SHP77 (cell line): ENCODE measurements around the gene PPP2R5C.

Source experiments
- DNase-seq, 2 experiments: peaks; one replicate each; lab custom pipeline; 2025; lab: John Stamatoyannopoulos, UW

Gene PPP2R5C

DNA sequence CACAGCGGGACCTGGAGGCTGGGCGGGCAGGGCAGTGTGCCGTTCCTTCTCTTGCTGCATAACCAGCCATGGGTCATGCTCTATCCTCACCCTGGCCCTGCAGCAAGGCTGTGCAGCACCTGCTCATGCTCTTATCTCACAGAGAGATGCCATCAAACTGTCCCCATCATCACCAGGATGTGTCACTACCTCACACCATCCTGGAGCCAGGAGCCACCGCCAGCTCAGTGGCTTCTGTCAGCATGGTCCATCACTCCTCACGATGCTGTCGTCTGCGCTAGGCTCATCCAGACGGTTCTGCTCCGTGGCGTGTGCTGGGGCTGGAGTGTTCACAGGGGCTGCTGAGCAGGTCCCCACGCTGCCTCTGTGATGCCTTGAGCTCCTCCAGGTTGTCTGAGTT, 125.7 kb downstream of the PPP2R5C start:
- DNase-seq: no peak

DNA sequence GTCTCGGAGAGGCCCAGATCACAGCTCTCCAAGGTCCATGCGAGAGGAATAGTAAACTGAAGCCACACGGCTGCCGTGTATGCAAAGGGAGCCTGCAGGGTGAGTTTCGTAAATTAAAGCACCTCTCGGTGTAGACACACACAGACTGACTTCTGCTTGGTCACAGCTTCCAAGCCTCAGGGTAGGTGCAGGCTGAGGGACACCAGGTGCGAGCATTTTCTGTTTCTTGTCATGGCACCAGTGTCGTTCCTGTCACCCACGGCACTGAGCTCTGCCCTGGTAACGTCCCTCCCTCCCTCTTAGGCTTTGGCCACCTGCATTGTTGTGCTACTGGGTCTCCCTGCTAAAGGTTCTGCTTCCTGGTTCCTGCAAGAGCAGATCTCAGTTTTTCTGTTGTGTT, 126.7 kb downstream of the PPP2R5C start:
- DNase-seq: no peak

DNA sequence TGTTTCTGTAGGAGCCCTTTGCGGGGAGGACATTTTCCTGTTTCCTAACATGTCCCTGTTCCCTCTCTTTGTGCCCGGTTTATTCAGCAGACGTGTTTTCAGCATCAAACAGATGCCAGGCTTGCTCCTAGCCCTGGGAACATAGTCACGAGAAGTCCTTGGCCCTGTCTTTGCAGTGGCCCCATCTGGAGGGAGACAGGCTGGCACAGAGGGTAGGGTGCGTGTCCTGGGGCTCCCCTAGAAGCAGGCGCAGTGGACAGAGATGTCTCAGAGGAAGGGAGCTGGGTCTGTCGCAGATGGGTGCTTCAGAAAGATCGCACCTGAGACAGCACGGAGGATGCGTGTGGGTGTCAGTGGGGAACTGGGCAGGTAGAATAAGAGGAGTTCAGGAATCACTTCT, 127.9 kb downstream of the PPP2R5C start:
- no peak for DNase-seq

DNA sequence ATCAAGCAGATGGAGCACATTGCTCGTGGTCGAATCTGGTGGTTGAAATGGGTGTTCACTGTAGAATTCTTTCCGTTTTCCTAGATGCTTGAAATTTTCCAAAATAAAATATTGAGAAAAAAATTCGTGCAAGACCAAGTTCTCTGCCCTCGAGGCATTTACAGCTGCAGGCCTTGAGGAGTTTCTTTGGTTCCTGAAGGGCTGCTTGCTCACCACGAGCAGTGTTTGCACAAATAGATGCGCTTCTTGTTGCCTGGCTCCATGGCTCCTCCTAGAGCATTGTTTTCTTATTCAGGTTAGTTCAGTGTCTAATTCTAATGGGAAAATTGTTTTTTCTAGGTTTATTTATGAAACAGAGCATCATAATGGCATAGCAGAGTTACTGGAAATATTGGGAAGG, 128.4 kb downstream of the PPP2R5C start:
- no peak for DNase-seq

DNA sequence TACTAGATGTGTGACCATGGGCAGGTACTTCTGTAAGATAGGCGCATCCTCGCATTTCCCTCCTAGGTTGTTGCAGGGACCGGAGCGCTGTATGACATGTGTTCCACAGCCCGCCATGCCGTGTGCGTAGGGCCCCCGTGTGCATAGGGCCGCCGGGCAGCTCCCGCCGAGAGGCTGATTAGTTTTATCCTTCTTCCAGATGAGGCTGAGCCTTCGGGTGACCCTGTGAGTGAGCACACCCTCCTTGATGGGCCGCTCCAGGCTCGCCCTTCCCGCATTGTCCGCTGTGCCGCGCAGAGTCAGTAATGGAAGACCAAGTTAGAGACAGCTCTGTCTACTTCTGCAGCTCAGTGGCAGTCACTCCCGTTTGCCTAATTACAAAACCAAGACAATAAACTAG, 130.0 kb downstream of the PPP2R5C start:
- no peak for DNase-seq

DNA sequence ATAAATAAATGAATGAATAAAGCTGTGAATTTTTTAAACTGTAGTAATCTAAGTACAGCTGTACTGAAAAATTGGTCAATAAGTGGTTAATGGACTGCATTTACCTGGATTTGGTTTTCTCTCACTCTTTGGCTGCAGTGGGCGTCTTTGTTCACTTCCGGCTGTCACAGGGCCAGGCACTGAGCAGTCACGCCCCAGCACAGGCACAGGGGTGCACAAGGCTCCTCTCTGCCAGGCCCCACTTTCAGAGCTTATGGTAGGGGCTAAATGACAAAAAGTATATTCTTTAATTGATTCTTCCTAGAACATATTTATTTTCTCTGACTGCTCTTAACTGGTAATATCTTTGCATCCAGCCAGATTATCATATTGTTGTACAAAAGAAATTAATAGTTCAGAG, 132.2 kb downstream of the PPP2R5C start:
- no peak for DNase-seq

DNA sequence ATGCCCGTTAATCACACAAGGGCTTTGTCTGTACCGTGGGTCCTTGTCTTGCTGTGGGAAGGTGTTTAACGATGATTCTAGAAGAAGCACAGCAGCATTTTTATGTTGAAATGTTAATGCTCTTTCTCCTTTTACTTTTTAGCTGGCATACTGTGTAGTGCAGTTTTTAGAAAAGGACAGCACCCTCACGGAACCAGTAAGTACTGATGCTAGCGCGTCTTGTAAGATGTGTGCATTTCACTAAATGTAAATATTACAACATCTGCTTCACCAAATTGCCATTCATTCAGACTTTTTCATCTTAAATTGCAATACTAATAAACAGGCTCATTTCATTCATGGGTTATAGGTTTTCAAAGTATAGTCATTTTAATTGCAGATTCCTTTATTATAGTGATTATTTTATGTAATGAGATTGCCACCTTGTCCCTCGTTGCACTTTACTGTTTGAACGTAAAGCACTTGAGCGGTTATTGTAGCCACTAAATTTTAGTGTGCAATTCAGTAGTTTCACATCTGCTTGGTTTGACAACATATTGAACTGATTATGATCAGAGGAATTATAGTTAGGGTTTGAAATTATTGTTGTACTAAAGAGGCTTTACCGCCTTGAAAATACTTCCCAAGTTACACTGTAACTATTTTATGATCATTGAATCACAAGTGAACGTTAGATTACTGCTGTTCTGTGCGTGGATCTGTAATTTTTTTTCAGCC, 133.0 kb downstream of the PPP2R5C start:
- DNase-seq: no peak

DNA sequence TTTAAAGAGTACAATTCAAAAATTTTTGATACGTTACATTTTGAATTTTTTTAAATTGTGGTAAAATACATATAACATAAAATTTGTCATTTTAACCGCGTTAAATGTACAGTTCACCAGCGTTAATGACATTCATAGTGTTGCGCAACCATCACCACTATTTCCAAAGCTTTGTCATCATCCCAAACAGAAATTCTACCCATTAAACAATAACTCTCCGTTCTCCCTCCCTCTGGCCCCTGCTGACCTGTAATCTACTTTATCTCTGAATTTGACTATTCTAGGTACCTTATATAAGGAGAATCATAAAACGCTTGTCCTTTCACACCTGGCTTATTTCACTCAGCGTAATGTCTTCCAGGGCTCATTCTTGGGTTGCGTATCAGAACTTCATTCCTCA, 133.7 kb downstream of the PPP2R5C start:
- no peak for DNase-seq

DNA sequence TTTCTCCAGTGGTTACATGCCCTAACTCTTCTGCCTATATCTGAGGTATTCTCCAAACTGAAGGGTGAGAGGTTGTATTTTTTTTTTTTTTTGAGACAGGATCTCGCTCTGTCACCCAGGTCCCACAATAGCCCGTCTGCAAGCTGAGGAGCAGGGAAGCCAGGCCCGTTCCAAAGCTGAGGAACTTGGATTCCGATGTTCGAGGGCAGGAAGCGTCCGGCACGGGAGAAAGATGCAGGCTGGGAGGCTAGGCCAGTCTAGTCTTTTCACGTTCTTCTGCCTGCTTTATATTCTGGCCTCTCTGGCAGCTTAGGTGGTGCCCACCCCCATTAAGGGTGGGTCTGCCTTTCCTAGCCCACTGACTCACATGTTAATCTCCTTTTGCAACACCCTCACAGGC, 135.8 kb downstream of the PPP2R5C start:
- no peak for DNase-seq

DNA sequence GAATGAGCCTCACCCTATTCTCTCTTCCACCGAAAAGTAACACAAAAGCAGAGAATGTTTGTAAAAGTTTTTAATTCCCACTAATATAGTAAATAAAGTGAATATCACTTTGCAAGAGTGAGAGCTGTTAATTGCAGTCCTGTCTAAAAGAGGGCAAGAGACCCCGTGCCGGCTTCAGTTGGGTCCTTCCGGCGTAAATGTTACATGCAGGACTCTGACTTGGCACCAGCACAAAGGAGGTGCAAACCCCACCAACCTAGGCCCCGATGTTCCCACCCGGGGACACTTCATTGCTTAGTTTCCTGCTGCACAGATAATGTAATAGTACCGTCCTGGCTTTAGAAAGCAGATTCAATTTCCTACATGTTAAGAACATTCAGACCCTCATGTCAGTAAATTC, 136.9 kb downstream of the PPP2R5C start:
- DNase-seq: no peak

DNA sequence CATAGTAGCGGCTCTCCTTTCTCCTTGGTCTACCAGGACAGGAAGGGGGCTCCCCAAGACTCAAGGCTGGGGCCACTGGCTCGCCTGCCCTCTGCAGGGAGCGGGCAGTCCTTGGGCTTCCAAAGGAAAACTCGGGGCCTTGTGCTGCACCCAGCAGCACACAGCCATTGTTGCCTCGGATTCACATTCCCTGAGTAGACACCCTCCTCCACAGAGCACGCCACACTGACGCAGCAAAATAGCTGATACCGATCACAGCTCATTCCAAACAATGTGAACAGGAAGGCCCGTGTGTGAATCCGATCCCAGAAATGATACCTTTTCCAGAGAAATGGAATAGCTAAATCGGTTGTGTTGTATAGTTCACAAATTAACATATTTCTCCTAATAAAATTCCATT, 137.8 kb downstream of the PPP2R5C start:
- no peak for DNase-seq

DNA sequence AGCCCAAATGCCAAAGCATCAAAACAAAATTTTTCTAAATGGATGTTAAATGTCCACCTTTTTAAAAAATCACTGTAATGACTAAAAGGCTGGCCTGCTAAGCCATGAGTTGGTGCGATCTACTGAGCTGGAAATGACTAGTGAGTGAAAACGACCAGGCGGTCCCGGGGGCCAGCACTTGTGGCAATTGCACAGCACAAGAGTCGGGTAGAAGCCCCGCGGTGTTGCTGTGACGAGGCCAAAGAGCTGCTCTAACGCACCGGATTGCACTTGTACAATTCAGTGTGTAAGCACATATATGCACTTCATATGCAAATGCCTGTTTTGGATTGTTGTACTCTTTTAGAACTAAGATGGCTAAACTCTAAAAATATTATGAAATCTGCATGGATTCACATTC, 138.7 kb downstream of the PPP2R5C start:
- no peak for DNase-seq

DNA sequence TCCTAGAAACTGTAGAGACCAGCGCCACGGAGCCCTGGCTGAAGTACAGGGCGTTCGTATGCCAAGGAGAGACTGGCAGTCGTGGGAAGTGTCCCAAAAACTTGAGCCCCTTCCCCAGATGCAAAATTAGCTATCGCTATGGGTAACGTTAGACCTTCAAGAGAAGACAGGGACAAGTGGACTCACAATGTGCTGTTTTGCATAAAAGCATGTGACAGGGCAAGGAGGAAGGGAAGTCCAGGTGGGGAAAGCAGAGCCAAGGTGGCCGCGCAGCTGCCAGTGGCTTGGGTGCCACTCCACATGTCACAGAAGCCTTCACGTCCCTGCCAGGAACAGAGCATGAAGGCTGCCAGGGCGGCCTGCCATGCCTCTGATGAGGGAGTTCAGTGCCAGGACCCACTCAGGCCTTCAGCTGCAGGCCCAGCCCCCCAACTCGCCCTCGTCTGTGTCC, 141.6 kb downstream of the PPP2R5C start:
- no peak for DNase-seq

DNA sequence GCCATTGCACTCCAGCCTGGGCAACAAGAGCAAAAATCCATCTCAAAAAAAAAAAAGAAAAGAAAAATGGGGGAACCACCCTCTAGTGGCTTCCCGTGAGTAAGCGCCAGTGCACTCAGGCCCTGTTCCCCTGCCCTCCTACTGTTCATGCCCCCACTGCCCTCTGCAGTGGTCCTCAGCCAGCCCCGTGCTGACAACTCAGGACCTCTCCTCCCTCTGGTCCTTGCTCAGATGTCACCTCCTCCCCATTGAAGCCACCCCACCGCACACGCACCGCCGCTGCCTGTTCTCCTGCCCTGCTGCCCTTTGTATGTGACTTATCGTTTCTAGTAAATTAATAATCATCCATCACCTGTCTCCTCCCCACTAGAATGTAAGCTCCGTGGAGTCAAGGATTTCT, 144.1 kb downstream of the PPP2R5C start:
- no peak for DNase-seq

DNA sequence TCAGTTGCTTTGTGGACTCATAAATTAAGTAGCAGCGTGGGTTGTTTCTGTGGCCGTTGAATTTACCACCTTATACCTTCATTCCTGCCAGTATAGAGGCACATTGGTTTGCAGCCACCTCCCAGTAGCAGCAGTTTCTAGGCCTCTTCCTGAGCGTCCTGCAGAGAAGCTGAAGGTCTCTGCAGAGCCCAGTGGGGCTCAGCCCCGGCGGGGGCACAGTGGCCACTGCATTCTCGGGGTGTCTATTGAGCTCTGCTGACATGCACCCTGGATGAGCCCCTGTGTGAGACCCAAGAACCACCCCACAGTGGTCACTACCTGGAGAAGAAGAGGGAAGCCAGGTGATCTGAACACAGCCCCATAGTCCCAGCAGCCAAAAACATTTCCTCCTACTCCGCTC, 145.1 kb downstream of the PPP2R5C start:
- DNase-seq: no peak

DNA sequence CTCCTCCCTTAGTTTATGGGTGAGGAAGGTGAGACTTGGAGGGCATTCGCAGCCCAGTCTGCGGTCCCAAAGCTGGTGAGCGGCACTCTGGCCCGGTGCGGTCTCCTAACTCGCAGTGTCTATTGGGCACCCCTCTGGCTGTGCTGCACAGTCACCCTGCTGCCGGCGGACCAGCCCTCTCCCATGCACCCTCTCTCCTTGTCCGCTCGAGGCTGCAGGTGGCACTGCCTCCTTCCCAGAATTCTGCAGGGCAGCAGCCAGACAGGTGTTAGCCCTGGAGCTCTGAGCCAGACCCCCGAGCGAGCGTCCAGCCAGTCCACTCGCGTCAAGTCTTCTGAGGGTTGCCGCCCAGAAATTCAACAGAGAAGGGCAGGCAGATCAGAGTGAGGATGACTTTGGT, 146.1 kb downstream of the PPP2R5C start:
- no peak for DNase-seq

DNA sequence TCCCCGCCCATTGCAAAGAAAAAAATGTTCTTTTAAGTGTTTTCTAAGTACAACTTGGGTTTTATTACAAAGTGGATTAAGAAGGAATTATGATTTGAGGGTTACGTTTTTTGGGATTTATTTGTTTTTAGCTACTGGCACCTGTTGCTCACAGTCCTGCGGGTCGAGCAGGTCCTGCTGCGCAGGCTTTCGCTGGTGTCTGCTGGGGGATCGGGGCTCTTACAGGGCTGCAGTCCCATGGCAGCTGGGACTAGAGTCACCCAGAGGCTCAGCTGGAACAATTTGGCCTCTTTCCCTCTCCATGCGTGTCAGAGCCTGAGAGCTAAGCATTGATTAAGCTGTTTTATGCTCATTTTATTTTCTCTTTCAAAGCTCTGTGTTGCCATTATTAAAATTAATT, 147.3 kb downstream of the PPP2R5C start:
- no peak for DNase-seq

DNA sequence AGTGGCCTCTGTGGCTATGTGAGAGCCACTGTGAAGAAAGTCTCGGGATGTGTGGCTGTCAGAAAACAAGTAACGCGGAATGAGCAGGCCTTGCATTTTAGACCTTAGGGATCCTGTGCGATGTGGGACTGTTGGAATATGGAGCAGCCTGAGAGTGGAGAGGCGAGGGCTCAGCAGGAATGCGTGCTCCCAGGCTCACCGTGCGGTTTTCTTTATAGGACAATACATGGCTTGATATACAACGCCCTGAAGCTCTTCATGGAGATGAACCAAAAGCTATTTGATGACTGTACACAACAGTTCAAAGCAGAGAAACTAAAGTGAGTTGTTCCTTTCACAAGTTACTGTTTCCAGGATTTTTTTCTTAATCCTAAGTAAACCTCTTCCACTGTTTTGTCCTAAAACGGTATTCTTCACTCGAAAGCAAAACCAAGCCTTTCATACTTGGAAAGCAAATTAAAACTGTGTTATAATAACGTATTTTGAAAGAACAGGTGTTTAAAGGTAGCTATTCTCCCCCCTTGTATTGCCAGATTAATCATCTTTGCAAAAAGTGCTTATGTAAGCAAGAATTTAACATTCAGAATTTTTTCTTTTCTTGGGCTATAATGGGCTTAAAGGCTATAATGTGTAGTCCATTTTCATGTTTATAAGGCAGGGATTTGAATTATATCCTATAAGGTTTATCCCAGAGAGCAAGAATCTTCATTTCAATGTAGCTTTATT, 148.0 kb downstream of the PPP2R5C start:
- DNase-seq: no peak

DNA sequence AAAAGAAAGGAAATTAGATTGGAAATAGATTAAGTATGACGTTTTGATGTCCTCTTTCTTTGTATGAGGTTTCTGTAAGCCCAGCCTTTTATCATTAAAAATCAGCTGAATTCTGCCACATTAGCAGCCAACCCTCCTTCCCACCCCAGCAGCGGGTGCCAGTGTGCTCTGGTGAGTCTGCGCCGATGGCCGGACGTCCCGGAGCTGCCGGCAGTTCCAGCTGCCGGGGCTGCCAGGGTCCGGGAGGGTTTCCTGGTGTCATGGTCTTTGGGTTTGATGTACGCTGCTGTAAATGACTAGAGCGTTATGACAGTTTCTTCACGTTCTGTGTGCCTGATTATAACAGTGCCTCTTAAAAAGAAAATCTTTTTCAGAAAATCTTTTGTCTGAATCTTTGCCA, 151.3 kb downstream of the PPP2R5C start:
- DNase-seq: no peak

DNA sequence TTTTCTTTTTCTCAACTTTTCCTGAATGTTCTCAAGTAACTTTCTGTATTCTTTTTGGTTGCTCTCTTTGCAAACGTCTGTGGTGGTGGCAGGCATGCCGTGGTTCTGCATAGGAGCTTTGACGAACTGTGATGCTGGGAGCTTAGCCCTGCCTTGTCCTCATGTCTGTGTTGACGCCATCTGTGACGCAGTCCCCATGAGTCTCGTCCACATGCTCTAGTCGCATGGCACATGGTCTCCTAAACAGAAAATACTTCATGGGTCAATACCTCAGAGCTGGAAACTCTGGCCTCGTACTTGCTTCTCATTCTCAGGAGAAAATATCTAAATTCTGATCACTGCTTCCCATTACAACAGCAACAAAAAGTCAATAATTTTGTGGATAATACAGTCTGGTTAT, 152.6 kb downstream of the PPP2R5C start:
- no peak for DNase-seq

DNA sequence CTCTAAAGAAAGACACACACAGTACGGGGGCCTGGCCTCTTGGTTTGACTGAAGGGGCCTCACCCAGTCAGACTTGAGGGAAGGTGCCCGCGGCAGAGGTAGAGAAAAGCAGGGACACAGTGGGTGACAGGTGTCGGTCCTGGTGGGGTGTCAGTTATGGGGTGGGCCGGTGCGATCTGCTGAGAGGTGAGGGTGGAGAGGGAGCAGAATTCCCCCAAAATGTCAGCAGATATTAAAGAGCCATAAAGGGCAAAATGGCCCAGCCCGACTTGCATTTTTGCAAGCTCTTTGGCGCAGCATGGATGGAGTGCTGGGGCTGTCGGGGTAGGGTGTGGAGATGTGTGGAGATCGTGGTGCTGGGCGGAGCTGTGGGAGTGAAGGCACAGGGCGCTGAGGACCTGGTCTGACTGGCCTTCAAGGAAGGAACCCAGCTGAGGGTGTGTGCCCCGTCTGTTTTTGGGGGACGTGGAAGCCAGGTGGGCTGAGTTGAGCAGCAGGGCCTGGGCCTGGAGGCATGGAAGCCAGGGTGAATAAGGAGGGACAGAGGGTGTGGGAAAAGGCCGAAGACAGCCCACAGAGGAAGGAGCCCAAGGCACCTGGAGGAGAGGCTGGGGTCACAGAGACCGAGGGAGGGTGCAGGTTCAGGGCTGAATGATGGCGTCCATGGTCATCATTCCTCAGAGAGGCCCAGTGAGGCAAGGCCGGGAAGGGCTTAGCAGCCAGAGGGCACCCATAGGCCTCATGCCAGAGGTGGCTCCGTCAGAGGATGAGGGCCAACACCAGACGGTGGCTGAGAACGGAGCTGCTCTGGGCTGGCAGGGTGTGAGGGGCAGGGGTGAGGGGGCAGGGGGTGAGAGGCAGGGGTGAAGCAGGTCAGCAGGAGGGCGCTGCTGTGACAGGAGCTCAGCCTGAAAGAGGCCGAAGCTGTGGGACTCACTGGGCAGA, 154.6 kb downstream of the PPP2R5C start:
- no peak for DNase-seq

DNA sequence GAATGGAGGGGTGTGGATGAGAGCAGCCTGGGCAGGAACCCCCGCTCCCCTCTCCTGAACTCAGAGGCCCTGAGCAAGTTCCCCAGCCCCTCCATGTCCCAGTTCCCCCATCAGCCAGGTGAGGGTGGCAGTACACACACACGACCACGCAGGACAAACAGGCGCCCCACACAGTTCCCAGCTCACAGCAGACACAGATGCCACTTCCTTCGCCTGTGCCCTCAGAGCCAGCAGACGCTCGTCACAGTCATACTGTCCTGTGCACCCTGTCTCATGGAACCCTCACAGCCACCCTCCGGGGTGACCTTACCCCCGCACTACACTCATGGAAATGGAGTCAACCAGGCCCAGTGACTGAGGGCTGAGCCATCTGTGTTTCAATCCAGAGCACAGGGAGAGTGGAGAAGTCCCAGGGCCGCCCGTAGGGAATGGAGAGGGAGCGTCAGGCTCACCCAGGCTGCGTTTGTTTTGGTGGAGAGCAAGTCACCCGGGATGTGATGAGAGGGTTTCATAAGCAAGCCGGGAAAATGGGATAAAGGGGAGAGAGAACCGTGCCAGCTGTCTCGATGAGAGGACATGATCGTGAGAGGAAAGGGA, 155.4 kb downstream of the PPP2R5C start:
- DNase-seq: no peak
